GM18909 (cell line): ENCODE data around the gene ROMO1.

Experiments
- ATAC-seq: cut with Tn5 transposase; IDR thresholded peaks from one replicate; pipeline ENCODE4 v1.9.1; 2021; ENCODE audit warnings: mild to moderate bottlenecking; ENCODE audit not compliant: unreplicated experiment, poor library complexity

ROMO1 gene

DNA sequence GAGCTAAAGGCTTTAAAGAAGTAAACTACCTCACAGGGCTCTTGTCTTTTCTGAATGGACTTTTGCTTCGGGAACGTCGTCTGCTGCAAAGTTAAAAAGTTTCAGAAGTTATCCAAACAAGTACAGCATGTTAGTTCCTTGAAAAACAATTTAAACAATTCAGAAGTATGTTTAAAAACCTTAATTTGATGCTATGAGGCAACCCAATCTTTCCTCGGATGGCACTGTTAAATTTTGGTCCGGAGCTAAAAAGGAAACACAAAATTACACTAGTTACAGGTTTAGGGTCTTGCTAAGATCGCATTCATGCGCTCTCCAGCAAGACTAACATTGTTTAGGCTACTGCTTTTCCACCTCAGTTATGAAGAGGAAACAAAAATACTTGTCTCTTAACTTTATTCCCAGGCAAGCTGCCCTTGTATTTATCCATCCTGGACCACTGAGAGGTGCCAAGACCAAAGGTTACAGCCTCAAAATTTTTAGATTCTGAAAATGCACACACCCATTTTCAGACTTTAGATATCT, 30.1 kb downstream of the ROMO1 start:
- no peak for ATAC-seq

DNA sequence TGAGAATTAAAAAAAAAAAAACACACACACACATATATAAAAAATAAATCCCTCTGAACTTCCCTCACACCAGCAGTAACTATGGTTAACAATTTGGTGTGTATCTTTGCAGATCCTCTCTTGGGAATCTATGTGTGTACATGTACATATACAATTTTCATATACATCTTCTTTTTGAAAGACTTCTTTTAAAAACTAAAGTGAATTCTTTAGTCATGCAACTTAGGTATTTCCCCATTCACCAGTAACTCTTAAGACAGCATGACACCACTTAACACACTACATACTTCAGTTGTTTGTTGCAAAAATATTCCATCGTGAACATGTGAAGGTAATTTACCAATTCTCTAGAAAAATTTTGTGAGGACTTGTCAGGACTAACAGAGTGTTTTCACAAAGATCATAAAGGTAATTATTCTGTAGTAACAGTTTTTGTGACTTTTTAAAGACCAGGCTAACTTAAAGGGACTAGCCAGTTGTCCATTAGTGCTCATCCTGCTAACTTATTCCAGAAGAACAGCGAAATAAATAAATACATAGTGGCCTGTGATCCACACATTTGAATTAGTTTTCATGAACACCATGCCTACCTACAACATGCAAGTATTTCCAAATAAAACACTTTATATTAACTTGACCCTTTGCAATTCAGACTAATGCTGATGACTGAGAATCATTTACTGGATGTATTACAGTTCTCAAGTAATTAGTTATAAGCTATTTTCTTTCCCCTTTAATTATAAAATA, 30.8 kb downstream of the ROMO1 start:
- no peak for ATAC-seq

DNA sequence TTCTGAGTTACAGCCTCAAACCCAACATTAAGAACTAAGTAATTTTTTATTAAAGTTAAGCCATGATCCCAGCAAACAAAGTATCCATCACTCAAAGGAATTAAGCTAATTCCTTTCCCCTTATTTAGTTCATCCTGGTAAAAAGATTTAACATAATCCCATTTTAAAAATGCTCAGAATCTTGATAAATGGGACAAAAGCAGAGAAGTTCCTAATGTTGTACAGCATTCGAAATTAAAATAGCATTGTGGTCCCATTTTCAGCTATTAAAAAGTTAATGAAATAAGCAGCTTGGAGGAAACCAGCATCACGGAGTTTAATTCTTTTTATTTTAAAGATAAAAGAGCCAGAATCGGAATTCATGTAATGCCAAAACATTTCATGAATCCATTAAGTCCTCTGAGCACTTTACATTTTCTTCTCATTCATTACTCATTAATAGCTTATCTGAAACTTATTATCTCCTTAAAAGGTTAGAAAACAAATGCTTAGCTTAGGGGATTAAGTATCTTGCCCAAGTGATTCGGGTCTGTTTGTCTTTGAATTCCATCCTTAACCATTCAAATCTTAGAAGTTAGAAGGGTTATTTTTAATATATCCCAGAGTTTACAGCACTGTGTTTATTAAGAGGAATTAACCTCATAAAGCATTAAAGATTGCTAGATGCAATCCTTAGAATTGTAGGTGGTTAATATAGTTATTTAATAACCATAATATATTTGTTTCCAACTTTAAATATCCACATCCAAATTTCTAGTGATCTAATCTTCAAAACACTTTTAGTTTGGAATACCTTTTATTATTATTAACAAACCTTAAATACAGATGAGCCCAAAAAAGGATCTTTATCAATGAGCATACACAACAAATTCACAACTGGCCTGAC, 31.6 kb downstream of the ROMO1 start:
- no peak for ATAC-seq

DNA sequence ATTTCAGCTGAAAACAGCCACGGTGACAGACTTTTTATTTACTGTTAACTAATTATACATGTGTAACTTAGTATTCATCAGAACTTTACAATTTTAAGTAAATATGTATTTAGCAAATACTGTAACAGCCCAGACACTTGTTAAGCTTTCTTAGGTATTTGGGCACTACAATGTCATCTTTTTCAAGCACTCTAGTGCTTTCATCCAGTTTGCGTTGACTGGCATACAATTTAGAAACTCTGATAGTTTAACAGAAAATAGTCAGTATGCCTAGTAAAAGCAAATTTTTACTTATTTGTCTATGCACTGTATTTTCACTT, 32.2 kb downstream of the ROMO1 start:
- no peak for ATAC-seq

DNA sequence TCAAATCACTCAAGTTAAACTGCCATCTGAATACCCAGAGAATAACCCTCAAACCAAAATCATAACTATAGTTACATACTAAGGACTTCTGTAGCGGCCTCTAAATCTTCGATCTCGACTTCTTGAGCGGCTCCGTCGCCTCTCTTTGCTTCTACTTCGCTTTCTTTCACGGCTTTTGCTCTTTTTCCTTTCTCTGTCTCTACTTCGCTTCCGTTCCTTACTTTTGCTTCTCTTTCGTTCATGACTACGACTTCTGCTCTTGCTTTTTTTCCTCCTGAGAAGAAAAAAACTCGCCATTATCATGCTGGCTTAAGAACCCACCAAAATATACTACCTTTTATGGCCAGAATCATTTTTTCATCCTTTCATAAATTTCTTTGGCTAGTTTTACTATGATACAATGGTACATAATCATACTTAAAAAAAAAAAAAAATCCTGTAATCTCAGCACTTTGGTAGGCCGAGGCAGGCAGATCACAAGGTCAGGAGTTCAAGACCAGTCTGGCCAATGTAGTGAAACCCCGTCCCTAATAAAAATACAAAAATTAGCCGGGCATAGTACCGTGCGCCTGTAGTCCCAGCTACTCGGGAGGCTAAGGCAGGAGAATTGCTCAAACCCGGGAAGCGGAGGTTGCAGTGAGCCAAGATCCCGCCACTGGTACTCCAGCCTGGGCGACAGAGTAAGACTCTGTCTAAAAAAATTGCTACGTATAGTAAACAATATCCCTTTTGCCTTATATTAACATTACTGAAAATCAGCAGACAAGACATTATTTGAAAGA, 32.8 kb downstream of the ROMO1 start:
- ATAC-seq, result no peak

DNA sequence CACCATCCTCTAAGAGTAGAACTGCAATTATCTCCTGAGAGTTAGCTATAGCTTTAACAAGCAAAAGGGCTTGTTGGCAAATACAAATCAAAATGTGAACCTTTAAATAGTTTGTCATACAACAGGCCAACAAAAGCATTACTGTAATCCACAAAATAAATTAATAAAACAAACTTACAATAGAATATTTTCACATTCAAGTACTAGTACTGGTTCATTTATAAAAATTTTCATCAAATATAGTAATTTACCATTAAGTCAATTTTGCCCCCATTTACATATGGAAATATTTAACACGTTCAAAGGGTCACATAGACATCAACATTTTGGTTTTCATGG, 33.4 kb downstream of the ROMO1 start:
- ATAC-seq, result no peak

DNA sequence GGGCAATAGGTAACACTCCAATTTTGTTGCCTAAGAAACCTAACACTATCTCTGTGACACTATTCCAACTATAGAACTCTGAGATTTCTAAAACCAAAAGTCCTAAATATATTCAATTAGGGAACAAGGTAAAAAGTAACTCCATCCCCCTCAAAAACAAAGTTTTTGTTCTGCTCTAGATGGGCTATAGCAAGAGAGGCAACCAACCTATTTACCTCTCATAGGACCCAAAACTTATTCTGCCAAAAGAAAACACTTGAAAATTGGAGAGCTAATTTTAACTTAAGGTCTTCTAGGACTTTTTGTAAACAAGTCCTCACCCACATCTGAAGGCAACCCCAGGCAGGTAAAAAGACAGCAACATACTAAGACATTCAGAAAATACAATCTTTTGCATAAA, 35.2 kb downstream of the ROMO1 start:
- ATAC-seq, result no peak

DNA sequence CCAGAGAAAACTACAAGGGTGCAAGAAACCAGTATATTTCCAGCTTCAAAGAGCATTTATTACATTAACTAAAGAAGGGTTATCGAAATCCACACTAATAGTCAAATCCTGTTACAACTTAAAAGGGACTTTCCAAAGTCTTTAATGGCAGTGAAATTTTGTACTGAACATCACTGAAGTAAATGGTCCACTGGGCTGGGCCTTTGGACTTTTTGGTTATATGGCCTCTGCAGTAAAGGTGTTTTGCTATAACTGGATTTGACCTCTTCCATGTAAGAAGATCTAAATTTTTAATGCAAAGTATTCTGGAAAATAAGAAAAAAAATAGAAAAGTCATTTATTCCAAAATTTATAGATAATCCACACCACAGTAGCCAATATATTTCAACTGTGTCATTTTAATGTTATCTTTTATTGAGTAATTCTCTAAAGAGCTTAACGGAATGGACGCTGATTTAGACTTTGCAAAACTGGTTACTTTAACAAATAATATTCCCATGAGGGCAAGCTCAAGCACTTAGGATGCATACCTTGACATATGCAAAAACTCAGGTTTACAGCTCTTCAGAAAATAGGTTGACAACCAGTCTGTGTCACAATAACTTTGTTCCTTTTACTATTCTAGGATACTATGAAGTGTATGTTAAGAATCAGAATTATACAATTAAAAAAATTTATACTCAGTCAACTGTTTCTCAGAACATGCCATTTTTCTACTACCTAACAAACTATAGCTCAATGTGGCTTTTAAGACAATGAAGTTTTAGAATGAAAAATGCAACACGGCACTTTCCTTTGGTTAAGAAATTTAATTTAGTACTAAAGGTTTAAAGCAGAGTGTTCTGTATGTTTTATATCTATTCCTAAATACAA, 35.8 kb downstream of the ROMO1 start:
- ATAC-seq, result no peak

DNA sequence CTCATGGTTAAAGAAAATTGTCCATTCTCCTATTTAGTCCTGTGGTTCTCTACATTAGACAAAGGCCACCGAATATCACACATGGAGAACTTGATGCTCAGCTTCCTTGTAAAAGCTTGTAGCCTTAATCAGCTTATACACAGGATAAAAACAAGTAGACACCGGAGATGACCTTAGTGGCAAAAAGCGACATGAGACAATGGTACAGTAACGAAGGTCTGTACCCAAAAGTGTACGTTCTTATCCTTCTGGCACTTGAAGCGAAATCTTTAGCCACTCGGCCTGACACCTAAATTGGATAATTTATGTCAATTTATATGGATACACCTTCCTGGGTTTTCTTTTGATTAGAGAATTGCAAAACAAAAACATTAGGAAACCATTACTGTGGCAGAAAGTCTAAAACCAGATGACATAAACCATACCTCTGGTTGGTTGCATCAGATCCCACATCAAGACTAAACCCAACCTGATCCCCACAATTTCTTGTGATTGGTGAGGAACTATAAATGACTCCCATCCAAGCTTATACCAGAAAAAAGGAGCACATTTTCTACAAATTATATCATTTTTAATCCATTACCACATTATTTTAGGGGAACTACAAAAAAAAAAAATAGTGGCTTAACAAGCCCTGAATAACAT, 36.7 kb downstream of the ROMO1 start:
- no peak for ATAC-seq

DNA sequence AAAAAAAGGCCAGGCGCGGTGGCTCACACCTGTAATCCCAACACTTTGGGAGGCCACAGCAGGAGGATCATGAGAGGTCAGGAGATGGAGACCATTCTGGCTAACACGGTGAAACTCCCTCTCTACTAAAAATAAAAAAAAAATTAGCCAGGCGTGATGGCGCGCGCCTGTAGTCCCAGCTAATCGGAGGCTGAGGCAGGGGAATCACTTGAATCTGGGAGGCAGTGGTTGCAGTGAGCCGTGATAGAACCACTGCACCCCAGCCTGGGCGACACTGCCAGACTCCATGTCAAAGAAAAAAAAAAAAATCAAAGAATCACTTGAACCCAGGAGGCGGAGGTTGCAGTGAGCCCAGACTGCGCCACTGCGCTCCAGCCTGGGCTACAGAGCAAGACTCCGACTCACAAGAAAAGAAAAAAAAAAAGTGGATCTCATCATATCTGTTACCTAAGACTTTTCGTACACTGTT, 38.7 kb downstream of the ROMO1 start:
- no peak for ATAC-seq

DNA sequence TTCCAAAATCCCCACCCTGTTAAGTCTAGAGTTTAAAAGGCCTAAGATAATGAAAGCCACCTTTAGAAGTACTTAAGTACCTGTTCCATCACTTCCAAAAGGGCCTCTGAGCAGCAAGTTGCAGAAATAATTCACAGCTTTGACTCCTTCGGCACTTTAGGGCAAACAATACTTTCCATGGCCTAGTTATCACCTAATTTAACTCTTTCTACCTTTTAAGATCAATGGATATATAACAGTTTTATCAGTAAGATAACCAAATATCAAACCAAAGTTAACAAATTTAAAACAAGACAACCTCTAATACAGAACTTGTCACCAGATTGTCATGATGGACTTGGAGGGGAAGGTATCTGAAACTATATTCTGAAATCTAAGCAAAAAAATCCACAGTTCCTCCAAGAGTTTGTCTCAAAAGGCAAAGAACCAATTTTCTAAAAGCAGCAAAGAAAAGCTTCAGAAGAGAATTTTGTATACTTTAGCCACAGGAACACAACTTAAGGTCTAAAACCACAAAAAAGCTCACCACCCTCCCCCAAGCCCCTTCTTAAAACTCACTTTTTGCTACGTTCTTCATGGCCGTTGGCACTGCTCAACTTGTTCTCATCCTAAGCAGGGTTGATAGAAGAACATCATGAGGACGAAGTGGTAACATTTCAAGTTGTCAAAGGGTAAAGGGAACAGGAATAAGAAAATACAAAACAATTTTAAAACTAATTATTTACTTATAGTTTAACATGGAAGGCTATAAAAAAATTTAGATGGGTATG, 39.4 kb downstream of the ROMO1 start:
- ATAC-seq, result no peak

DNA sequence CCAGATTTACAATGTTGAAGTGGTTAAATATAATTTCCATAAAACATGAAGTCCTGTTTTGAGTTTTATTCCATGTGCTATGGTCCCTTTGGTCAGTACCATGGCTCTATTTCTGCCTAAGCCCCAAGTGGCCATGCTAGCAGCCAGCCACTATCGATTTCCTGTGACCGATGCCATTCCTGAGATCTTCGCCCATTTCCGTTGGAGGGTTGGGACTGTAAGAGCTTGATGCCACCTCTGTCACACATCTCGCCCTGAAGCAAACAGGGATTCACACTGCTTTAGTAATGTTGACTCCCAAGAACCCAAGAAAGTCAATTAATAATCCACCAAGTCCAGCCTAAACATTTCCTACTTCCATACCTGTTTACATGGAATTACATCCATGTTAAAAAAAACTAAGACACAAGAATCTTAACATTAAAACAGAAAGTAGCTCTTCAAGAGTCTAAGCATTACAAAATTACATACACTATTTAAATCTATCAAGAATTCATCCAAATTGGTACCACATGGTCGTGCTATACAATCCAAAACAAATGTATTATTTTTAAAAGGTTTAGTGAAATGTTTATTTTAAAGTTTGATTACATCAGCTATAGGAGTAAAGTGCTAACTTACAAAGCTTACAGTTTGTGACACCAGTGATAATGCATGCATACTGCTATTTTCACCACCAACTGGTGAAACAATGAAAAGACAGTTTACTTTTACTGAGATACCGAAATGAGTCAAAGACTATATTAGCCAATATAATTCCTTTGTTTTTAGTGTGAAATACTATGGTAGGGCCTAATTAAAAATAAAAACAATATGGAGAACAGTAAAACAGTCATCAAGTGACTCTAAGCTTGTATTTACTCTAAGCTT, 40.3 kb downstream of the ROMO1 start:
- ATAC-seq, result no peak

DNA sequence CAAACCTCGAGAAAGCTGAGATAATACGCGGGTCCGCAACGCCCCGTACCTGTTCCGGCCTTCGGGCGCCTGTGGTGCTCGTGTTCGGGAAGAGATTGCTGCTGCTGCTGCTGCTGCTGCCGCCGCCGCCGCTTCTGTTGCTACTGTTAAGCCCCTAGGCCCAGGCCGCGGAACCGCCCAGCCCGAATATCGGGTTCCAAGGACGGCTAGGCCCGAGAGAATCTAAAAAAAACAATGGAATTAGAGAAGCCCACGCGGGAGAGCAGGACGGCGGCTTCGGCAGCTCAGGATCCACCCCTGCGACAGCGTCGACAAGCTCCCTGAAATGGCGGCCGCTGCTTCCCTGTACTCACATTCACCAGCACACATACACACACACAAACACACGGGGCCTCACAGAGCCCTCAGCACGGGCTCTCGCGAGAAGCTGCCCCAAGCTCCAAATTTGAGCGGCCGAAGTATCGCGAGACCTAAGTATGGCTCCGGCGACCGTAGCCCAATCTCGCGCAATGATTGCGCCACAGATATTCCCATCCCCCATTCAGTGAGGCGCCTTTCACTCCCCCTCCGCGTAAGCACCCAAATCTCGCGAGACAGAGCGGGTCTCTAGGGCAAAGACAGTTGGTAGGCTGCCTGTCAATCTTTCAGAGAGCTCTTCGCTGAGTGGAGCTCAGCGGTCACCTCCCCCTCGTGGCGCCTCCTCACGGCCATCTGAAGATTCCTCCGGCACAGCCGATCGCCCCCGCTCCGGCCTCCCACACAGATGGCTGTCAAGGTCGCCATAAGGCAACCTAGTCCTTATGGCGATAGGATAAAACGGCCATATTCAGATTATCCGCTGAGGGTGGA, 42.9 kb downstream of the ROMO1 start, which contains the start of gene RBM39:
TSS of gene RBM39 (minus strand) at position 369 of the 849 bp plus-strand sequence. CDS start 1,386 bp downstream, outside the sequence.
- ATAC-seq, result peak; percentile 87

DNA sequence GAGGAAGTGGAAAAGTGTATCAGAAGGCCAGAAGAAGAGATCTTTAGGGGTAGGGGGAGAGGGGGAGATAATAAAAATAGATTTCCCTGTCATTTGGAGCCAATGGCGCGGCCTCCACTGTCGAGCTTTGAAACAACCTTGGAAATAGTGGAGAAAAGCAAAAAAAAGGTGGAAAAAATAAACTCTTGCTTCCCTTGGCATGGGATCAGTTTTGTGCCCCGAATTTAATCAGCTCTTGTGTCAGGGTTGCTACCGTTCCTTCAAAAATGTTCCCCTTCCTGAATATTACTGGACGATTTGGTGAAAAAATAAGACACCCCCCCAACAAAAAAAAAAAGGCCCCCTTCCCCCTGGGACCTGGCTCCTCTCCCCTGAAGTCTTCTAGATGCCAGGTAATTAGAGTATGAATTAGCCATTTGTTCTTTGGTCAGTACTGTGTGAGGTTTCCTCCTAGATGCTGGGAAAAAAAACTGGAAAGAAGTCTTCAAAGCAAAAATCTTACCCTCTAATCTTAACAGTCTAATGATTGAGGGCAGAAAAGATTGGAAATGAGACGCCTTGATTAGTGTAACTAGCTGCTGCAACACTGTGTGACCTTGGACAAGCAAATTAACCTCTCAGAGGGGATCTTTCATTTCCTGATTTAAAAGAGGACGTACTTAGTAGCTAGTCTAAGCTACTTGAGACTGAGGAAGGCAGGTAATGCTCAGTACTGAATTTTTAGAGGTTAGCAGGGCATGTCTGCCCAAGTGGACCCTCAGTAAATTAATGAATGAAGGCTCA, 43.7 kb downstream of the ROMO1 start:
- peak; percentile 26 for ATAC-seq

DNA sequence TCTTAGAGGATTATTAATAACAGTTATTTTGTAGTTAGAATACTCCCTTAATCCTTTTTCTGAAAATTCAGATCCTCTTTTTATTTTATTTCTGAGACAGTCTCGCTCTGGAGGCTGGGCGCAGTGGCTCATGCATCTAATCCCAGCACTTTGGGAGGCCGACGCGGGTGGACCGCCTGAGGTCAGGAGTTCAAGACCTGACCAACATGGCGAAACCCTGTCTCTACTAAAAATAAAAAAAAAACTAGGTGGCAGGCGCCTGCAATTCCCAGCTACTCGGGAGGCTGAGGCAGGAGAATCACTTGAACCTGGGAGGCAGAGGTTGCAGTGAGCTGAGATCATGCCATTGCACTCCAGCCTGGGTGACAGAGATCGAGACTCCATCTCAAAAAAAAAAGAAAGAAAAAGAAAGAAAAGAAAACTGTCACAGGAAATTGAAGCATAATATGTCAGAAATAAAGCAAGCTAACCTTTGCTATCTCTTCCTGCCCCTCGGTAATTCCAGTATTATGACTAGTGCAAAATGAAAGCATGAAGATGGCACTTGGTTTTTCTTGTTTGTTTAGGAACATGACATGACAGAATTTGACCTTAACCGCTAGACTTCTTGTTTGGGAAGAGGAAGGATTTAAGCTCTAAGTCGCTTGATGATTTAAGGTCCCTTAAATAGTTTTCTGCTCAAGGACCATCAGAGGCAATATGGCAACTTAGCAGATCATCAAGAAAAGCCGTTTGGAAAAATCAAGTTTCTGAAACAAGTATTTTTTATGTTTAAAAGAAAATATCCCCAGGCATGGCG, 44.7 kb downstream of the ROMO1 start:
- ATAC-seq, result no peak
